Fibroblast of lung (primary cell): ENCODE measurements around the gene FBXL13. TPM values are rescaled to one million over a fixed set of nuclear protein-coding genes. Genes with fewer than 3 reads are reported as not detected.
A peak's percentile ranks its signal among the peaks of the same experiment; 100 is the strongest.
"Not testable (repeated sequence)": the region's sequence is repeated elsewhere in the genome, so short reads cannot be mapped to it uniquely, and the experiment has no call there.

Source experiments
- DNase-seq, 2 donors: peaks; one replicate each; pipeline versions ENCODE4 v3.0.0 to v3.0.0-alpha.2; 2010; ENCODE audit warnings: low read depth in 2 of 2
- H2AFZ ChIP-seq: 2 replicates; pipeline ENCODE4 v1.5.1; 2012; ENCODE audit warnings: low read length, control low read depth, inconsistent platforms
- H3K27ac ChIP-seq: 2 replicates; pipeline ENCODE4 v1.5.1; 2011; ENCODE audit warnings: low read length, control low read depth; ENCODE audit not compliant: insufficient read depth
- H3K27me3 ChIP-seq: 2 replicates; pipeline ENCODE4 v1.5.1; 2011; ENCODE audit warnings: mild to moderate bottlenecking, low read length; ENCODE audit not compliant: control insufficient read depth, insufficient read depth
- H3K36me3 ChIP-seq: 2 replicates; pipeline ENCODE4 v1.5.1; 2011; ENCODE audit warnings: low read length; ENCODE audit not compliant: control insufficient read depth, insufficient read depth
- H3K4me1 ChIP-seq: 2 replicates; pipeline ENCODE4 v1.5.1; 2011; ENCODE audit warnings: low read length; ENCODE audit not compliant: control insufficient read depth, insufficient read depth; ENCODE audit errors: extremely low read depth
- H3K4me2 ChIP-seq: 2 replicates; pipeline ENCODE4 v1.5.1; 2011; ENCODE audit warnings: low read length, control low read depth; ENCODE audit not compliant: insufficient read depth; ENCODE audit errors: extremely low read depth
- H3K4me3 ChIP-seq, 4 experiments: fragments of 200-600 bp in 1 of 4; sonication (generic) in 1 of 4; replicated peaks in 1 of 4; 2 replicates each; pipeline ENCODE4 v1.5.1; 2011 to 2016; ENCODE audit warnings: low read length in 4 of 4, low read depth in 3 of 4, mild to moderate bottlenecking in 3 of 4, control low read depth in 2 of 4, inconsistent platforms in 1 of 4, mixed read lengths in 1 of 4; ENCODE audit not compliant: insufficient read depth in 1 of 4; ENCODE audit errors: control extremely low read depth in 1 of 4
- H3K79me2 ChIP-seq: 2 replicates; pipeline ENCODE4 v1.5.1; 2012; ENCODE audit warnings: mild to moderate bottlenecking, low read length, inconsistent platforms; ENCODE audit not compliant: control insufficient read depth, insufficient read depth
- H3K9ac ChIP-seq: 2 replicates; pipeline ENCODE4 v1.5.1; 2011; ENCODE audit warnings: mild to moderate bottlenecking, low read length, control low read depth; ENCODE audit not compliant: insufficient read depth
- H3K9me3 ChIP-seq: 2 replicates; pipeline ENCODE4 v1.5.1; 2012; ENCODE audit warnings: low read depth, low read length; ENCODE audit not compliant: control insufficient read depth, insufficient read depth
- H4K20me1 ChIP-seq: 2 replicates; pipeline ENCODE4 v1.5.1; 2011; ENCODE audit warnings: low read length; ENCODE audit not compliant: control insufficient read depth, insufficient read depth; ENCODE audit errors: extremely low read depth
- EZH2 ChIP-seq: IDR thresholded peaks from 2 replicates; pipeline ENCODE4 v1.5.1; 2012; ENCODE audit warnings: low read length, control low read depth, mild to moderate bottlenecking; ENCODE audit errors: missing control alignments
- polyA plus RNA-seq, 2 donors: library from polyadenylated mRNA; depleted of rRNA in 1 of 2; stranded (reverse) in 1 of 2; unstranded in 1 of 2; fragments of >200 nt; gene quantifications; 2 replicates each; pipeline ENCODE4 v1.2.1, GENCODE V29; 2011 to 2012; ENCODE audit warnings: missing spikeins in 1 of 2
- total RNA-seq: library from RNA; depleted of rRNA; stranded (reverse); fragments of >200 nt; gene quantifications from 2 replicates; pipeline ENCODE4 v1.2.1, GENCODE V29; 2014
- TF ChIP-seq, protein P1 (sequence below), 2 donors: IDR thresholded peaks in 1 of 2; conservative IDR thresholded peaks in 1 of 2; 1 replicate in 1 of 2; 2 replicates in 1 of 2; pipeline ENCODE4 v1.5.1; 2011 to 2012; ENCODE audit warnings: low read length in 2 of 2, control low read depth in 1 of 2, inconsistent platforms in 1 of 2, low read depth in 1 of 2, mild to moderate bottlenecking in 1 of 2

The FBXL13 gene
- total and polyA plus RNA-seq, 2 donors (not counting 1 experiment from before 2014, with no cell fraction given), result 0.41 to 0.66 TPM

DNA sequence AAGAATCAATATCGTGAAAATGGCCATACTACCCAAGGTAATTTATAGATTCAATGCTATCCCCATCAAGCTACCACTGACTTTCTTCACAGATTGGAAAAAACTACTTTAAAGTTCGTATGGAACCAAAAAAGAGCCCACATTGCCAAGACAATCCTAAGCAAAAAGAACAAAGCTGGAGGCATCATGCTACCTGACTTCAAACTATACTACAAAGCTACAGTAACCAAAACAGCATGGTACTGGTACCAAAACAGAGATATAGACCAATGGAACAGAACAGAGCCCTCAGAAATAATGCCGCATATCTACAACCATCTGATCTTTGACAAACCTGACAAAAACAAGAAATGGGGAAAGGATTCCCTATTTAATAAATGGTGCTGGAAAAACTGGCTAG is 53.7 kb downstream of the FBXL13 start:
- not testable (repeated sequence) for DNase-seq, H4K20me1 ChIP-seq, H3K4me1 ChIP-seq

DNA sequence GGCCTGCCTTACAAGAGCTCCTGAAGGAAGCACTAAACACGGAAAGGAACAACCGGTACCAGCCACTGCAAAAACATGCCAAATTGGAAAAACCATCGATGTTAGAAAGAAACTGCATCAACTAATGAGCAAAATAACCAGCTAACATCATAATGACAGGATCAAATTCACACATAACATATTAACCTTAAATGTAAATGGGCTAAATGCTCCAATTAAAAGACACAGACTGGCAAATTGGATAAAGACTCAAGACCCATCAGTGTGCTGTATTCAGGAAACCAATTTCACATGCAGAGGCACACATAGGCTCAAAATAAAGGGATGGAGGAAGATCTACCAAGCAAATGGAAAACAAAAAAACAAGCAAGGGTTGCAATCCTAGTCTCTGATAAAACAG is 56.3 kb downstream of the FBXL13 start:
- not testable (repeated sequence) for H4K20me1 ChIP-seq, H3K36me3 ChIP-seq, H3K4me1 ChIP-seq, H3K4me2 ChIP-seq, DNase-seq, H3K27ac ChIP-seq, H2AFZ ChIP-seq, H3K79me2 ChIP-seq, H3K4me3 ChIP-seq, H3K27me3 ChIP-seq, H3K9ac ChIP-seq, H3K9me3 ChIP-seq

More for the DNA sequence above, 53.7 kb downstream of the FBXL13 start:
- H3K27me3 ChIP-seq, H3K9me3 ChIP-seq, H3K4me2 ChIP-seq, H3K36me3 ChIP-seq, H3K4me3 ChIP-seq, H2AFZ ChIP-seq, H3K79me2 ChIP-seq, H3K27ac ChIP-seq, H3K9ac ChIP-seq: not testable (repeated sequence)

GRCh38 chr7:103011650-103012049 is 62.9 kb downstream of the FBXL13 start:
- Histone ChIP-seq H3K9ac (no peak overlapping the region), H3K27ac (no peak overlapping the region), H3K9me3 (no peaks in the 10 kb centered on the region), H3K79me2 (no peaks in the 10 kb centered on the region), H3K4me2 (no peak overlapping the region), H3K4me3 (no peak overlapping the region), H3K27me3 (no peaks in the 10 kb centered on the region), H3K36me3 (no peaks in the 10 kb centered on the region), H4K20me1 (no peaks in the 10 kb centered on the region), H3K4me1 (no peaks in the 10 kb centered on the region), H2AFZ (no peak overlapping the region)
- DNase-seq, result peak; percentile 47 to 57
- TF ChIP-seq, protein P1, sequence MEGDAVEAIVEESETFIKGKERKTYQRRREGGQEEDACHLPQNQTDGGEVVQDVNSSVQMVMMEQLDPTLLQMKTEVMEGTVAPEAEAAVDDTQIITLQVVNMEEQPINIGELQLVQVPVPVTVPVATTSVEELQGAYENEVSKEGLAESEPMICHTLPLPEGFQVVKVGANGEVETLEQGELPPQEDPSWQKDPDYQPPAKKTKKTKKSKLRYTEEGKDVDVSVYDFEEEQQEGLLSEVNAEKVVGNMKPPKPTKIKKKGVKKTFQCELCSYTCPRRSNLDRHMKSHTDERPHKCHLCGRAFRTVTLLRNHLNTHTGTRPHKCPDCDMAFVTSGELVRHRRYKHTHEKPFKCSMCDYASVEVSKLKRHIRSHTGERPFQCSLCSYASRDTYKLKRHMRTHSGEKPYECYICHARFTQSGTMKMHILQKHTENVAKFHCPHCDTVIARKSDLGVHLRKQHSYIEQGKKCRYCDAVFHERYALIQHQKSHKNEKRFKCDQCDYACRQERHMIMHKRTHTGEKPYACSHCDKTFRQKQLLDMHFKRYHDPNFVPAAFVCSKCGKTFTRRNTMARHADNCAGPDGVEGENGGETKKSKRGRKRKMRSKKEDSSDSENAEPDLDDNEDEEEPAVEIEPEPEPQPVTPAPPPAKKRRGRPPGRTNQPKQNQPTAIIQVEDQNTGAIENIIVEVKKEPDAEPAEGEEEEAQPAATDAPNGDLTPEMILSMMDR (conservative IDR thresholded peaks at IDR 0.05 in 1 of 2, IDR thresholded peaks at IDR 0.05 in 1 of 2; ENCODE audit: low read depth in 1 of 2, low read length in 2 of 2), result no peak
- TF ChIP-seq EZH2, result no peak

DNA sequence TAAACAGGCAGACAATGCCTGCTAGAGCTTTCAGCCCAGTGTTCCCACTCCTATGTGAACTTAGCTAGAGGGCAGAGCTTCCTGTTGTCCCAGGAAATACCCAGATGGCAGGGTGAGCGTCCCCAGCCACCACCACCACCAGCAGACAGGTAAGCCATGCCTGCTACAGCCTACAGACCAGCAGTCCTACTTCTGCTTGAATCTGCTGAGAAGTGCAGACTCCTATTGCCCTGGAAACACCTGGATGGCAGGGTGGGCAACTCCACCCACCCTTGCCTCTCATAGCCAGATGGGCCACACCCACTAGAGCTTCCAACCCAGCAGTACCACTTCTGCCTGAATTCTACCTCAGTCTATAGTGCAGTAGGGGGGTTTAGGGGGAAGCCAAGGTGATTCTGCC is 64.4 kb downstream of the FBXL13 start:
- Histone ChIP-seq H3K27me3 (no peaks in the 10 kb centered on the region), H3K4me1 (no peaks in the 10 kb centered on the region), H2AFZ (no peak overlapping the region), H4K20me1 (no peaks in the 10 kb centered on the region), H3K27ac (no peak overlapping the region), H3K4me2 (no peak overlapping the region), H3K9me3 (no peaks in the 10 kb centered on the region), H3K9ac (no peak overlapping the region), H3K79me2 (no peaks in the 10 kb centered on the region), H3K4me3 (no peak overlapping the region), H3K36me3 (no peaks in the 10 kb centered on the region)
- no peak for DNase-seq
- TF ChIP-seq, protein P1 (conservative IDR thresholded peaks at IDR 0.05 in 1 of 2, IDR thresholded peaks at IDR 0.05 in 1 of 2; ENCODE audit: low read depth in 1 of 2, low read length in 2 of 2), result no peak
- no peak for TF ChIP-seq EZH2
